B cell (primary cell): ENCODE results near the gene MYT1. TPM values are rescaled to one million over a fixed set of nuclear protein-coding genes. Genes with fewer than 3 reads are reported as not detected.

ENCODE experiments used
- ATAC-seq: fragments of 200-7000 bp; cut with Tn5 transposase; one replicate; pipeline ENCODE4 v1.10.0; 2021; ENCODE audit warnings: low read depth, mild to moderate bottlenecking, moderate number of reproducible peaks, moderate library complexity
- CTCF ChIA-PET: fragments of 350-600 bp; sonication (Branson Sonifier 250); formaldehyde crosslinking; loops from one replicate; lab custom pipeline; 2021; ENCODE audit warnings: antibody characterized with exemption, inconsistent platforms; lab: Charles Lee
- POLR2A ChIA-PET: fragments of 350-600 bp; sonication (Branson Sonifier 250); formaldehyde crosslinking; loops from one replicate; lab custom pipeline; 2021; ENCODE audit warnings: antibody characterized with exemption; lab: Charles Lee
- DNase-seq: peaks from one replicate; pipeline ENCODE4 v3.0.0; 2013
- H2AFZ ChIP-seq: 2 replicates; pipeline ENCODE4 v1.6.1; 2012; ENCODE audit warnings: mild to moderate bottlenecking, low read depth, low read length; ENCODE audit not compliant: insufficient read depth, poor library complexity, severe bottlenecking
- H3K27ac ChIP-seq, 2 donors: 1 replicate in 1 of 2; 2 replicates in 1 of 2; pipeline ENCODE4 v1.5.1; 2012 to 2013; ENCODE audit warnings: low read length in 2 of 2, mild to moderate bottlenecking in 2 of 2, moderate library complexity in 1 of 2
- H3K27me3 ChIP-seq, 4 experiments: fragments of 200-600 bp in 1 of 4; sonication (generic) in 1 of 4; replicated peaks in 1 of 4; 1 replicate in 2 of 4; 2 replicates in 2 of 4; pipeline versions ENCODE4 v1.6.1 to v1.7.0; 2013 to 2016; ENCODE audit warnings: low read length in 3 of 4, mild to moderate bottlenecking in 2 of 4, mixed read lengths in 1 of 4, moderate library complexity in 1 of 4; ENCODE audit not compliant: insufficient read depth in 4 of 4, control insufficient read depth in 3 of 4; ENCODE audit errors: control extremely low read depth in 1 of 4
- H3K36me3 ChIP-seq, 2 experiments: replicated peaks in 1 of 2; 1 replicate in 1 of 2; 2 replicates in 1 of 2; pipeline versions ENCODE4 v1.6.1 to v1.7.1; 2013; ENCODE audit warnings: low read length in 1 of 2; ENCODE audit not compliant: insufficient read depth in 2 of 2, control insufficient read depth in 1 of 2; ENCODE audit errors: control extremely low read depth in 1 of 2, extremely low read depth in 1 of 2
- H3K4me1 ChIP-seq, 2 donors: fragments of 200-600 bp in 1 of 2; sonication (generic) in 1 of 2; 1 replicate in 1 of 2; 2 replicates in 1 of 2; pipeline versions ENCODE4 v1.5.1 to v1.6.1; 2013 to 2017; ENCODE audit warnings: low read length in 2 of 2; ENCODE audit not compliant: control insufficient read depth in 2 of 2, insufficient read depth in 2 of 2
- H3K4me2 ChIP-seq: replicated peaks from 2 replicates; pipeline ENCODE3; 2012; ENCODE audit warnings: mild to moderate bottlenecking, low read depth, low read length; ENCODE audit not compliant: poor library complexity, severe bottlenecking
- H3K4me3 ChIP-seq, 5 experiments: fragments of 200-600 bp in 1 of 5; sonication (generic) in 1 of 5; 1 replicate in 3 of 5; 2 replicates in 2 of 5; pipeline versions ENCODE4 v1.5.1 to v1.7.0; 2011 to 2016; ENCODE audit warnings: low read length in 4 of 5, mild to moderate bottlenecking in 4 of 5, low read depth in 2 of 5, control low read depth in 1 of 5, moderate library complexity in 1 of 5; ENCODE audit not compliant: insufficient read depth in 1 of 5; ENCODE audit errors: control extremely low read depth in 1 of 5, extremely low read depth in 1 of 5
- H3K79me2 ChIP-seq: fragments of 200-600 bp; sonication (generic); one replicate; pipeline ENCODE4 v1.6.0; 2016; ENCODE audit warnings: low read length; ENCODE audit not compliant: control insufficient read depth, insufficient read depth
- H3K9ac ChIP-seq: fragments of 200-600 bp; sonication (generic); 2 replicates; pipeline ENCODE4 v1.6.1; 2017; ENCODE audit warnings: mild to moderate bottlenecking, low read length, moderate library complexity
- H3K9me3 ChIP-seq, 3 donors: one replicate each; pipeline versions ENCODE4 v1.6.1 to v1.7.1; 2013; ENCODE audit warnings: low read length in 2 of 3; ENCODE audit not compliant: control insufficient read depth in 2 of 3, insufficient read depth in 1 of 3; ENCODE audit errors: control extremely low read depth in 1 of 3
- H4K20me1 ChIP-seq: 2 replicates; pipeline ENCODE4 v1.6.0; 2012; ENCODE audit warnings: mild to moderate bottlenecking, low read length; ENCODE audit not compliant: insufficient read depth, control insufficient read depth, poor library complexity, severe bottlenecking
- H3K27ac Mint-ChIP-seq: one replicate; pipeline ENCODE4 v1.8.0; 2021; ENCODE audit warnings: mixed read lengths
- H3K27me3 Mint-ChIP-seq: one replicate; pipeline ENCODE4 v1.8.0; 2021; ENCODE audit warnings: mixed read lengths
- H3K4me1 Mint-ChIP-seq: one replicate; pipeline ENCODE4 v1.8.0; 2021; ENCODE audit warnings: mixed read lengths
- H3K4me3 Mint-ChIP-seq: one replicate; pipeline ENCODE4 v1.8.0; 2021; ENCODE audit warnings: mixed read lengths
- H3K9me3 Mint-ChIP-seq: one replicate; pipeline ENCODE4 v1.8.0; 2022; ENCODE audit warnings: mixed read lengths; ENCODE audit not compliant: insufficient read depth
- EZH2 ChIP-seq: IDR thresholded peaks from 2 replicates; pipeline ENCODE4 v1.6.1; 2012; ENCODE audit warnings: borderline replicate concordance, low read depth, mild to moderate bottlenecking, moderate library complexity, low read length; ENCODE audit not compliant: insufficient read depth, poor library complexity, severe bottlenecking
- WGBS: methylation state at CpG from one replicate; pipeline ENCODE4 v1.1.5; 2013; ENCODE audit warnings: missing lambda C conversion rate; ENCODE audit not compliant: insufficient coverage; 5-methylcytosine and 5-hydroxymethylcytosine counted together
- intact Hi-C: fragments of 100-400 bp; cut with micrococcal nuclease; formaldehyde crosslinking; loops from one replicate; pipeline ENCODE4 v1.10.0; 2022
- polyA plus RNA-seq: library from polyadenylated mRNA; depleted of rRNA; stranded (reverse); fragments of >200 nt; gene quantifications from 2 replicates; pipeline ENCODE4 v1.2.3, GENCODE V29; 2012
- total RNA-seq, 2 donors: library from RNA; stranded (reverse); fragments of 120-200 nt in 1 of 2; gene quantifications; 1 replicate in 1 of 2; 2 replicates in 1 of 2; pipeline versions ENCODE4 v1.2.3 to v1.2.4, GENCODE V29; 2013 to 2022
- TF ChIP-seq, protein P1 (sequence below): fragments of 200-600 bp; IDR thresholded peaks from one replicate; pipeline ENCODE4 v1.8.0; 2022; ENCODE audit warnings: antibody characterized with exemption, mild to moderate bottlenecking

Gene MYT1
- total and polyA plus RNA-seq, 2 donors (not counting 1 experiment from before 2014, with no cell fraction given) = 0.49 to 42.2 TPM

DNA sequence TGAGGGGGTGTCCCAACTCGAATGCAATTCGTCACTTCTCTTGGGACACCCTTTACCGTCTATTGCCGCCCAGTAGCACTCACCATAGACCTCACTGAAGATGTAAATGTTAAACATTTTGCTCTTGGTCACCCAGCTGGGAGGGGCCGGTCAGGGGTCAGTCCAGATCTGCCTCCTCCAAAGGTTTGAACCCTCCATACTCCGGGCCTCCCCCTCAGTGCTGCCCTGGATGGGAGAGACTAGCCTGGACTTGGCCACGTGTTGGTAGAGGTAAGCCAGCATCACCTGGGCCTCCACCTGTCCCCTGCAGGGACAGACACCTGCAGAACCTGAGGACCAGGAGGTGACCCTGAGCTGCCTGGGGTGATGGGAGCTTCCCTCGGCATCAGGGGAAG is 5.0 kb upstream of the MYT1 start:
- Histone ChIP-seq H3K4me2 (no peak overlapping the region), H3K9ac (no peak overlapping the region), H3K36me3 (no peaks in the 10 kb centered on the region), H3K4me1 (peaks cover 0 to 3% of the 10 kb centered on the region in 2 donors), H2AFZ (no peak overlapping the region), H4K20me1 (no peaks in the 10 kb centered on the region), H3K27me3 (peaks cover 0 to 42% (median 13%) of the 10 kb centered on the region in 4 experiments), H3K9me3 (peaks cover 0 to 17% (median 0%) of the 10 kb centered on the region in 3 donors), H3K27ac (no peak overlapping the region), H3K4me3 (no peak overlapping the region), H3K79me2 (no peaks in the 10 kb centered on the region)
- ChIA-PET POLR2A (no interaction called here), CTCF (no interaction called here)
- Mint-ChIP-seq H3K9me3 (no peaks in the 10 kb centered on the region), H3K27ac (no peak overlapping the region), H3K27me3 (peaks cover 44% of the 10 kb centered on the region), H3K4me3 (no peak overlapping the region), H3K4me1 (no peaks in the 10 kb centered on the region)
- intact Hi-C loops = no loop called here
- 92% methylated on average over 7 of the region's 8 CpGs for WGBS
- TF ChIP-seq, protein P1, sequence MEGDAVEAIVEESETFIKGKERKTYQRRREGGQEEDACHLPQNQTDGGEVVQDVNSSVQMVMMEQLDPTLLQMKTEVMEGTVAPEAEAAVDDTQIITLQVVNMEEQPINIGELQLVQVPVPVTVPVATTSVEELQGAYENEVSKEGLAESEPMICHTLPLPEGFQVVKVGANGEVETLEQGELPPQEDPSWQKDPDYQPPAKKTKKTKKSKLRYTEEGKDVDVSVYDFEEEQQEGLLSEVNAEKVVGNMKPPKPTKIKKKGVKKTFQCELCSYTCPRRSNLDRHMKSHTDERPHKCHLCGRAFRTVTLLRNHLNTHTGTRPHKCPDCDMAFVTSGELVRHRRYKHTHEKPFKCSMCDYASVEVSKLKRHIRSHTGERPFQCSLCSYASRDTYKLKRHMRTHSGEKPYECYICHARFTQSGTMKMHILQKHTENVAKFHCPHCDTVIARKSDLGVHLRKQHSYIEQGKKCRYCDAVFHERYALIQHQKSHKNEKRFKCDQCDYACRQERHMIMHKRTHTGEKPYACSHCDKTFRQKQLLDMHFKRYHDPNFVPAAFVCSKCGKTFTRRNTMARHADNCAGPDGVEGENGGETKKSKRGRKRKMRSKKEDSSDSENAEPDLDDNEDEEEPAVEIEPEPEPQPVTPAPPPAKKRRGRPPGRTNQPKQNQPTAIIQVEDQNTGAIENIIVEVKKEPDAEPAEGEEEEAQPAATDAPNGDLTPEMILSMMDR = no peak
- TF ChIP-seq EZH2 = no peak
- ATAC-seq = no peak
- DNase-seq = no peak

DNA sequence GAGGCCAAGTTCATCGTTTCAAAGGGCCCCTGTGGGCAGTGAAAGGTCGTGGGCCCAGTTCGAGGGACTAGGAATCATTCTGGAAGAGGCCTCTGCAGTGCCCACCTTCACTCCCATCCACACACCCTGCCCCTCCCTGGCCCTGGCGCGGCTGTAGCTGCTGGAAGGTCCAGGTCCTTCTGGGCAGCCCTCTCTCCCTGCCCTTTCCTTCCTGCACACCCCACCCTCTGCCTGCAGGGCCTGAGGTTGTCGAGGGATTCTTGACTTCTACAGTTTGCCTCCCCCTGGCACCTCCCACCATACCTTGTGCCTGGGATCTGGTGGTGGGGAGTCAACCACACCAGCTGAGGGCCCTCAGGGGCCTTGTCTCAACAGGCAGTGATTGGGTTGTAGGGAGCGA is 4.5 kb upstream of the MYT1 start:
- CTCF ChIA-PET = no interaction called here
- 89% methylated on average over 5 of the region's 7 CpGs for WGBS
- H3K4me1 ChIP-seq = peaks cover 0 to 3% of the 10 kb centered on the region in 2 donors
- TF ChIP-seq EZH2 = no peak
- TF ChIP-seq, protein P1 = no peak
- H3K79me2 ChIP-seq = no peaks in the 10 kb centered on the region
- no peak overlapping the region for H3K4me3 Mint-ChIP-seq
- H4K20me1 ChIP-seq = no peaks in the 10 kb centered on the region
- peaks cover 0 to 44% (median 13%) of the 10 kb centered on the region in 4 experiments for H3K27me3 ChIP-seq
- H3K4me3 ChIP-seq = no peak overlapping the region
- H3K27me3 Mint-ChIP-seq = peaks cover 48% of the 10 kb centered on the region
- POLR2A ChIA-PET = no interaction called here
- DNase-seq (no peak), ATAC-seq (no peak)
- H3K9ac ChIP-seq = no peak overlapping the region
- H3K36me3 ChIP-seq = no peaks in the 10 kb centered on the region
- H3K9me3 ChIP-seq = peaks cover 0 to 19% (median 0%) of the 10 kb centered on the region in 3 donors
- no peaks in the 10 kb centered on the region for H3K4me1 Mint-ChIP-seq
- intact Hi-C loops = no loop called here
- H3K27ac Mint-ChIP-seq = no peak overlapping the region
- no peaks in the 10 kb centered on the region for H3K9me3 Mint-ChIP-seq
- no peak overlapping the region for H3K27ac ChIP-seq
- no peak overlapping the region for H3K4me2 ChIP-seq
- no peak overlapping the region for H2AFZ ChIP-seq
